Activated CD8-positive, alpha-beta memory T cell treated with anti-CD3 and anti-CD28 coated beads for 4 hours (primary cell): ENCODE measurements around the gene MACROH2A1.

Source experiments
- DNase-seq, 2 donors: peaks; one replicate each; pipeline ENCODE4 v3.0.0-alpha.2; 2020; ENCODE audit warnings: low read depth in 2 of 2

MACROH2A1 gene

GRCh38 chr5:135330798-135331096 is 68.3 kb downstream of the MACROH2A1 start:
- DNase-seq = no peak

- DNase-seq = no peak
These were observed 68.9 kb downstream of the MACROH2A1 start for GRCh38 chr5:135329913-135330797.

- no peak for DNase-seq
These were observed 69.7 kb downstream of the MACROH2A1 start for GRCh38 chr5:135329066-135329912.

GRCh38 chr5:135328128-135328687 is 70.8 kb downstream of the MACROH2A1 start:
- no peak for DNase-seq

- no peak for DNase-seq
These were observed 71.5 kb downstream of the MACROH2A1 start for GRCh38 chr5:135327429-135328127.

- no peak for DNase-seq
These were observed 72.5 kb downstream of the MACROH2A1 start for GRCh38 chr5:135326296-135327254.

- no peak for DNase-seq
These were observed 74.0 kb downstream of the MACROH2A1 start for GRCh38 chr5:135324897-135325650.

GRCh38 chr5:135324160-135324559 is 74.9 kb downstream of the MACROH2A1 start:
- DNase-seq = no peak

- DNase-seq = no peak
These were observed 75.3 kb downstream of the MACROH2A1 start for GRCh38 chr5:135323701-135324132.

GRCh38 chr5:135323227-135323626 is 75.8 kb downstream of the MACROH2A1 start:
- DNase-seq = no peak

- no peak for DNase-seq
These were observed 76.3 kb downstream of the MACROH2A1 start for GRCh38 chr5:135322744-135323143.

GRCh38 chr5:135322271-135322670 is 76.8 kb downstream of the MACROH2A1 start:
- no peak for DNase-seq

GRCh38 chr5:135320718-135321484 is 78.1 kb downstream of the MACROH2A1 start:
- DNase-seq = no peak

GRCh38 chr5:135319928-135320606 is 79.0 kb downstream of the MACROH2A1 start:
- DNase-seq = no peak

GRCh38 chr5:135319458-135319857 is 79.6 kb downstream of the MACROH2A1 start:
- DNase-seq = no peak

- DNase-seq = no peak
These were observed 80.1 kb downstream of the MACROH2A1 start for GRCh38 chr5:135318924-135319323.

- DNase-seq = no peak
These were observed 81.0 kb downstream of the MACROH2A1 start for GRCh38 chr5:135318037-135318436.

GRCh38 chr5:135317286-135317685 is 81.7 kb downstream of the MACROH2A1 start:
- DNase-seq = no peak

- no peak for DNase-seq
These were observed 83.6 kb downstream of the MACROH2A1 start for GRCh38 chr5:135315386-135315785.
